Amygdala (tissue), 56 donors: ENCODE measurements around the gene MPZ.
A peak's percentile ranks its signal among the peaks of the same experiment; 100 is the strongest.
"Not testable (repeated sequence)": the region's sequence is repeated elsewhere in the genome, so short reads cannot be mapped to it uniquely, and the experiment has no call there.

Experiments
- DNase-seq, 56 donors: peaks; one replicate each; lab custom pipeline; 2025; lab: John Stamatoyannopoulos, UW

Gene MPZ

DNA sequence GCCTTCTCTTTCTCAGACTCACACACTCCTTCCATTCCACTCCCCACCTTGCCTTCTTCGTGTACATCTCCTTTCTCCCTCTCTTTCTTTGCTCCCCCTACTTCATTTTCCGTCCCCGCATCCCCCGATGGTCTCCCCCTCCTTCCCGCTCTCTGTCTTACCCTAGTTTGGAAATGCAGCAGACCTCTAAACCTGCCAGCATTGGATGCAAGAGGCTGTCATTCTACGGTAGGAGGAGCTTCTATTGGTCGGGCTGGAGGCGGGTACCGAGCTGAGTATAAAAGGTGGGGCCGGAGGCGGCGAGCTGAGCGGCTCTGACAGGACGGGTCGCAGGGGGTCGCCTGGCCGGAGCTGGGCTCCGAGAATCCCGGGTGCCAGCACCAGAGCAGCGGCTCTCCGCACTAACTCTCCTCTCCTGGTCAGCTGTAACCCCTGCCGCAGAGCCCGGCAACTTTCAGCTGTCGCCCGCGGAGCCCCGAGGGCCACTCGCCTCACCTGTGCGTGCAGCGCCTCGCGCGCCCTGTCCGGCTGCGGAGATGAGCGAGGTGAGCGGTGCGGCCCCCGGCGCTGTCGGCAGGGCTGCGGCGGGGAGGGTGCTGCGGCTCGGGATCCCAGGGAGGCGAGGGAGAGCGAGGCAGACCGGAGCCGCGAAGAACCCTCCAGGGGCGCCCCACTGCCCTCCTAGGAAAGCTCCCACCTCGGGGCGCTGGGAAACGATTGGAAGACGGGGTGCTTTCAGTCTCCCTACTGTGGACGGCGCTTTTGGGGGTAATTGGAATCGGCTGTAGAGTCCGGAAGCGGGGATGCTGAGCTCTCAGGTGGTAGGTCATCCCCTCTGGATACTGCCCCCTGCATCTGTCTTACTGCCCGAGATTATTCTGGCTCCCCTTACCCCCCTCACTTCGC lies 51.1 kb downstream of the MPZ start, which contains the start of gene PCP4L1:
Gene PCP4L1, plus strand, starts transcription at position 307 of the 906 bp plus-strand sequence. Its CDS starts 230 bp downstream, at position 537.
- DNase-seq, result peak in 49 of 56 donors; percentile 4 to 68 (median 38)

DNA sequence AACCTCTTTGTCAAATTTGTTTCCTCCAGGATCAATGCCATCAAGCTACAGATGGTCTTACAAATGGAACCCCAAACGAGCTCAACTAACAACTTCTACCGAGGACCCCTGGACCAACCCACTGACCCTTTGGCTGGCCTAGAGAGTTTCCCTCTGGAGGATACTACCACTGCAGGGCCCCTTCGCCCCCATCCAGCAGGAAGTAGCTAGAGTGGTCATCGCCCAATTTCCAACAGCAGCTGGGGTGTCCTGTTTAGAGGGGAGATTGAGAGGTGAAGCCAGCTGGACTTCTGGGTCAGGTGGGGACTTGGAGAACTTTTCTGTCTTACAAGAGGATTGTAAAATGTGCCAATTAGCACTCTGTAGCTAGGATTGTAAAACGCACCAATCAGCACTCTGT lies 52.7 kb downstream of the MPZ start:
- not testable (repeated sequence) for DNase-seq

DNA sequence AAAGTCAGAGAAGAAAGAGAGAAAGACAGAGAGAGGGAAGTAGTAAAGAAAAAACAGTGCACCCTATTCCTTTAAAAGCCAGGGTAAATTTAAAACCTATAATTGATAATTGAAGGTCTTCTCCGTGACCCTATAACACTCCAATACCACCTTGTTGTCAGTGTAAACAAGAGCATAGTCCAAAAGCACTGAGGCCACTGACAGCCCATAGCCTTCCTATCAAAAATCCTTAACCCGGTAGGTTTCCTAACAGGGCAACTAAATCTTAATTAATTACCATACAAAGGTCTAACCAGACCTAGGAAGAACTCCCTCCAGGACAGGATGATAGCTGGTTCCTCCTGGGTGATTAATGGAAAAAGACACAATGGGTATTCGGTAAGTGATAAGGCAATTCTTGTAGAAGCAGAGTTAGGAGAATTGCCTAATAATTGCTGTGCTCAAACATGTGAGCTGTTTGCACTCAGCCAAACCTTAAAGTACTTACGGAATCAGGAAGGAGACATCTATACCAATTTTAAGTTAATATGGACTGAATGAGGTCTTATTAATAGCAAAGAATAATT lies 53.7 kb downstream of the MPZ start:
- not testable (repeated sequence) for DNase-seq

DNA sequence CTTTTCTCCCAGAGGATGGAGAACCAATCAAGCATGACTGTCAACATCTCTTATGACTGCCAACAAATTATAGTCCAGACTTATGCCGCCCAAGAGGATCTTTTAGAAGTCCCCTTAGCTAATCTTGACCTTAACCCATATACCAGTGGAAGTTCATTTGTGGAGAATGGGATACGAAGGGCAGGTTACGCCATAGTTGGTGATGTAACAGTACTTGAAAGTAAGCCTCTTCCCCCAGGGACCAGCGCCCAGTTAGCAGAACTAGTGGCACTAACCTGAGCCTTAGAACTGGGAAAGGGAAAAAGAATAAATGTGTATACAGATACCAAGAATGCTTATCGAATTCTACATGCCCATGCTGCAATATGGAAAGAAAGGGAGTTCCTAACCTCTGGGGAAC lies 54.5 kb downstream of the MPZ start:
- DNase-seq, result not testable (repeated sequence)
